HEK293 (cell line): ENCODE measurements around the gene RAC3.

Experiments used
- CTCF ChIA-PET: fragments of 350-600 bp; formaldehyde crosslinking; extraction: SDS; loops from one replicate; lab custom pipeline; 2021; ENCODE audit warnings: antibody characterized with exemption; lab: Yijun Ruan, JAX
- POLR2A ChIA-PET: fragments of 300-600 bp; formaldehyde crosslinking; extraction: SDS; loops from one replicate; lab custom pipeline; 2020; ENCODE audit warnings: antibody characterized with exemption, inconsistent platforms; lab: Yijun Ruan, JAX
- H3K27ac ChIP-seq: fragments of 200-500 bp; sonication (Bioruptor generic); 2 replicates; pipeline ENCODE4 v1.5.1; 2014; ENCODE audit warnings: low read depth, low read length, control low read depth, inconsistent platforms; ENCODE audit errors: extremely low read depth
- H3K36me3 ChIP-seq, 2 experiments: fragments of 200-500 bp in 1 of 2; sonication (Bioruptor generic) in 1 of 2; 1 replicate in 1 of 2; 2 replicates in 1 of 2; pipeline ENCODE4 v1.5.1; 2014 to 2017; ENCODE audit warnings: inconsistent platforms in 2 of 2, low read length in 2 of 2; ENCODE audit not compliant: control insufficient read depth in 2 of 2, insufficient read depth in 1 of 2
- H3K4me1 ChIP-seq: fragments of 200-500 bp; sonication (Bioruptor generic); 2 replicates; pipeline ENCODE4 v1.5.1; 2014; ENCODE audit warnings: mild to moderate bottlenecking, low read length, inconsistent platforms; ENCODE audit not compliant: control insufficient read depth, insufficient read depth
- H3K4me3 ChIP-seq: 2 replicates; pipeline ENCODE4 v1.5.1; 2011; ENCODE audit warnings: low read depth, mild to moderate bottlenecking, control low read depth, low read length, moderate library complexity
- H3K9me3 ChIP-seq: fragments of 200-500 bp; sonication (Bioruptor generic); 2 replicates; pipeline ENCODE4 v1.5.1; 2014; ENCODE audit warnings: low read depth, low read length, inconsistent platforms; ENCODE audit not compliant: control insufficient read depth, insufficient read depth
- GLI2 ChIP-seq: fragments of 450-650 bp; formaldehyde crosslinking; IDR thresholded peaks from 2 replicates; pipeline ENCODE4; 2017; ENCODE audit warnings: missing biosample characterization, missing genetic modification characterization, low read depth, borderline replicate concordance
- HOXD13 ChIP-seq: sonication (generic); formaldehyde crosslinking; IDR thresholded peaks from 2 replicates; pipeline ENCODE4 v1.8.0; 2022; ENCODE audit warnings: missing genetic modification reagents, borderline replicate concordance
- SETDB1 ChIP-seq: IDR thresholded peaks from one replicate; pipeline ENCODE4 v1.6.1; 2017; ENCODE audit warnings: mild to moderate bottlenecking, low read length, moderate library complexity, mixed read lengths; ENCODE audit not compliant: insufficient read length
- TCF7L2 ChIP-seq: IDR thresholded peaks from 2 replicates; pipeline ENCODE4 v1.6.1; 2011; ENCODE audit warnings: low read depth, mild to moderate bottlenecking, inconsistent platforms, low read length, moderate library complexity, borderline replicate concordance
- WT1 ChIP-seq: fragments of 450-650 bp; formaldehyde crosslinking; IDR thresholded peaks from 2 replicates; pipeline ENCODE4 v1.5.1; 2016; ENCODE audit warnings: missing biosample characterization, missing genetic modification characterization
- ZIC2 ChIP-seq: fragments of 450-650 bp; formaldehyde crosslinking; IDR thresholded peaks from 2 replicates; pipeline ENCODE4 v1.5.1; 2016; ENCODE audit warnings: missing biosample characterization, missing genetic modification characterization
- ZNF157 ChIP-seq: fragments of 450-650 bp; formaldehyde crosslinking; IDR thresholded peaks from 2 replicates; pipeline ENCODE4 v1.5.1; 2016; ENCODE audit warnings: missing biosample characterization, missing genetic modification characterization
- ZNF214 ChIP-seq: fragments of 450-650 bp; formaldehyde crosslinking; IDR thresholded peaks from 2 replicates; pipeline ENCODE4 v1.5.1; 2017; ENCODE audit warnings: missing biosample characterization, mild to moderate bottlenecking, missing genetic modification characterization, borderline replicate concordance
- ZNF239 ChIP-seq: fragments of 450-650 bp; formaldehyde crosslinking; IDR thresholded peaks from 2 replicates; pipeline ENCODE4 v1.5.1; 2016; ENCODE audit warnings: missing biosample characterization, missing genetic modification characterization
- ZNF324 ChIP-seq: fragments of 450-650 bp; formaldehyde crosslinking; IDR thresholded peaks from 2 replicates; pipeline ENCODE4 v1.5.1; 2016; ENCODE audit warnings: missing biosample characterization, missing genetic modification characterization
- ZNF354C ChIP-seq: fragments of 450-650 bp; formaldehyde crosslinking; IDR thresholded peaks from 2 replicates; pipeline ENCODE4 v1.5.1; 2016; ENCODE audit warnings: missing biosample characterization, missing genetic modification characterization, low read depth, borderline replicate concordance
- ZNF423 ChIP-seq: fragments of 450-650 bp; formaldehyde crosslinking; IDR thresholded peaks from 2 replicates; pipeline ENCODE4 v1.5.1; 2016; ENCODE audit warnings: missing biosample characterization, missing genetic modification characterization
- ZNF426 ChIP-seq: fragments of 450-650 bp; formaldehyde crosslinking; IDR thresholded peaks from 2 replicates; pipeline ENCODE4 v1.5.1; 2017; ENCODE audit warnings: missing biosample characterization, missing genetic modification characterization, mild to moderate bottlenecking, inconsistent platforms, moderate library complexity
- ZNF473 ChIP-seq: fragments of 450-650 bp; formaldehyde crosslinking; IDR thresholded peaks from 2 replicates; pipeline ENCODE4 v1.5.1; 2017; ENCODE audit warnings: missing biosample characterization, missing genetic modification characterization
- ZNF510 ChIP-seq: fragments of 450-650 bp; formaldehyde crosslinking; IDR thresholded peaks from 2 replicates; pipeline ENCODE4 v1.5.1; 2018; ENCODE audit warnings: mild to moderate bottlenecking, missing genetic modification characterization, missing biosample characterization; ENCODE audit not compliant: insufficient replicate concordance
- ZNF521 ChIP-seq: fragments of 450-650 bp; formaldehyde crosslinking; IDR thresholded peaks from 2 replicates; pipeline ENCODE4 v1.5.1; 2017; ENCODE audit warnings: missing biosample characterization, mild to moderate bottlenecking, missing genetic modification characterization
- ZNF561 ChIP-seq: fragments of 450-650 bp; IDR thresholded peaks from 2 replicates; pipeline ENCODE4 v1.5.1; 2018; ENCODE audit warnings: missing biosample characterization, missing genetic modification characterization, borderline replicate concordance
- ZNF626 ChIP-seq: fragments of 450-650 bp; sonication (Bioruptor Pico); formaldehyde crosslinking; IDR thresholded peaks from 2 replicates; pipeline ENCODE4 v1.5.1; 2018; ENCODE audit warnings: missing biosample characterization, missing genetic modification characterization, inconsistent platforms
- ZNF654 ChIP-seq: fragments of 450-650 bp; formaldehyde crosslinking; IDR thresholded peaks from 2 replicates; pipeline ENCODE4 v1.5.1; 2016; ENCODE audit warnings: low read depth, missing biosample characterization, missing genetic modification characterization
- ZNF660 ChIP-seq: fragments of 450-650 bp; IDR thresholded peaks from 2 replicates; pipeline ENCODE4 v1.5.1; 2018; ENCODE audit warnings: missing biosample characterization, mild to moderate bottlenecking, missing genetic modification characterization
- ZNF664 ChIP-seq: fragments of 450-650 bp; formaldehyde crosslinking; IDR thresholded peaks from 2 replicates; pipeline ENCODE4 v1.5.1; 2016; ENCODE audit warnings: missing biosample characterization, missing genetic modification characterization
- ZNF707 ChIP-seq: fragments of 450-650 bp; formaldehyde crosslinking; IDR thresholded peaks from 2 replicates; pipeline ENCODE4 v1.5.1; 2016; ENCODE audit warnings: missing biosample characterization, missing genetic modification characterization
- ZNF747 ChIP-seq: fragments of 450-650 bp; formaldehyde crosslinking; IDR thresholded peaks from 2 replicates; pipeline ENCODE4 v1.5.1; 2016; ENCODE audit warnings: missing biosample characterization, missing genetic modification characterization
- ZSCAN30 ChIP-seq: fragments of 450-650 bp; IDR thresholded peaks from 2 replicates; pipeline ENCODE4 v1.5.1; 2018; ENCODE audit warnings: missing biosample characterization, mild to moderate bottlenecking, missing genetic modification characterization, moderate library complexity
- TF ChIP-seq, protein P1 (sequence below): fragments of 450-650 bp; formaldehyde crosslinking; IDR thresholded peaks from 2 replicates; pipeline ENCODE4 v1.5.1; 2016; ENCODE audit warnings: missing biosample characterization, missing genetic modification characterization
- TF ChIP-seq, protein P2 (sequence below): fragments of 450-650 bp; formaldehyde crosslinking; IDR thresholded peaks from 2 replicates; pipeline ENCODE4 v1.5.1; 2016; ENCODE audit warnings: missing biosample characterization, missing genetic modification characterization, borderline replicate concordance
- TF ChIP-seq, protein P3 (sequence below): fragments of 450-650 bp; formaldehyde crosslinking; IDR thresholded peaks from 2 replicates; pipeline ENCODE4 v1.5.1; 2017; ENCODE audit warnings: missing biosample characterization, missing genetic modification characterization

The RAC3 gene

DNA sequence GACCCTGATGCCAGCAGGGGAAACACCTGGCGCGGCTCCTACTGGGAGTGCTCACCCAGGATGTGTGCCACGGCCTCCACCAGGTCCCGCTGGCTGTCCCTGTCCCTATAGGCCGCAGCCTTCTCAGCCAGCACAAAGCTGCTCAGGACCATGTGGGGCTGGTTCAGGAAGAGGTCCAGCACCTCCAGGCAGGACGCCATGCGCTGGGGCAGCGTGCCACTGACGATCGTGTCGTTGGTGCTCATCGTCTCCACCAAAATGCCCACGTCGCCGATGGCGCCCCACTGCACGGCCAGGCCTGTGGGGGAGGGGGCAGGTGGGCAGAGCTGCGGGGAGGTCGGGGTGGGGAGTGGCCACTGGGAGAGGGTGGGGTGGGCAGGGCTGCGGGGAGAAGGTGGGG lies 50.1 kb downstream of the RAC3 start:
- H3K9me3 ChIP-seq: no peaks in the 10 kb centered on the region
- POLR2A ChIA-PET: interaction anchor here (0.7 to 1.9 kb wide), 6 partner anchors 8 to 25 kb away, joined by 3 to 5 read pairs (median 3); no protein-coding TSS in a partner anchor

DNA sequence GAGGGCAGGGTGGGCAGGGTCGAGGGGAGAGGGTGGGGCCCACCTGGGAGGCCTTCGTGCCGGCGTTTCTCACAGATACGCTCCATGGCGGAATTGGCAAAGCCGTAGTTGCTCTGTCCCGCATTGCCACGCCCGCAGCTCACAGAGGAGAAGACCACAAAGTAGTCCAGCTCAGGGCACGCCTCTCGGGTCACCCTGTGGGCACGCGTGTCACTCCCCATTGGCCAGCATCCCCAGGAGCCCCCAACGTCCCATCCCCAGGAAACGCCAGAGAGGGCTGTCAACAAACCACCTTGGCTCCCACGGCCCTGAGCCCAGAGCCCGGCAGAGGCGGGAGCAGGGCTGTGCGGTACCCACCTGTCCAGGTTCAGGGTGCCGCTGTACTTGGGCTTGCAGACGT lies 50.5 kb downstream of the RAC3 start:
- Histone ChIP-seq H3K4me1 (no peaks in the 10 kb centered on the region), H3K9me3 (no peaks in the 10 kb centered on the region), H3K27ac (no peak overlapping the region), H3K36me3 (peaks cover 21 to 95% of the 10 kb centered on the region in 2 experiments), H3K4me3 (no peak overlapping the region)
- ChIA-PET CTCF (interaction anchor here (0.7 to 0.8 kb wide), 2 partner anchors 13 to 157 kb away, joined by 3 to 4 read pairs; no protein-coding TSS in a partner anchor), POLR2A (interaction anchor here (0.7 to 1.9 kb wide), 4 partner anchors 9 to 24 kb away, joined by 3 to 5 read pairs (median 3); no protein-coding TSS in a partner anchor)
- TF ChIP-seq ZNF654 (tag by site-specific recombination) (no peak), ZNF626 (tag by site-specific recombination) (no peak), ZNF324 (tag by site-specific recombination) (no peak), ZNF664 (tag by site-specific recombination) (no peak), HOXD13 (CRISPR knock-in tag) (no peak), WT1 (tag by site-specific recombination) (no peak), ZNF707 (tag by site-specific recombination) (no peak), ZNF561 (tag by site-specific recombination) (no peak), ZNF157 (tag by site-specific recombination) (no peak), GLI2 (tag by site-specific recombination) (no peak), ZIC2 (no peak), ZNF473 (tag by site-specific recombination) (no peak), ZNF660 (tag by site-specific recombination) (no peak)
- TF ChIP-seq, protein P1, sequence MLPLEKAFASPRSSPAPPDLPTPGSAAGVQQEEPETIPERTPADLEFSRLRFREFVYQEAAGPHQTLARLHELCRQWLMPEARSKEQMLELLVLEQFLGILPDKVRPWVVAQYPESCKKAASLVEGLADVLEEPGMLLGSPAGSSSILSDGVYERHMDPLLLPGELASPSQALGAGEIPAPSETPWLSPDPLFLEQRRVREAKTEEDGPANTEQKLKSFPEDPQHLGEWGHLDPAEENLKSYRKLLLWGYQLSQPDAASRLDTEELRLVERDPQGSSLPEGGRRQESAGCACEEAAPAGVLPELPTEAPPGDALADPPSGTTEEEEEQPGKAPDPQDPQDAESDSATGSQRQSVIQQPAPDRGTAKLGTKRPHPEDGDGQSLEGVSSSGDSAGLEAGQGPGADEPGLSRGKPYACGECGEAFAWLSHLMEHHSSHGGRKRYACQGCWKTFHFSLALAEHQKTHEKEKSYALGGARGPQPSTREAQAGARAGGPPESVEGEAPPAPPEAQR: no peak

More for the DNA sequence above, 50.1 kb downstream of the RAC3 start:
- Histone ChIP-seq H3K4me1 (no peaks in the 10 kb centered on the region), H3K27ac (no peak overlapping the region), H3K36me3 (peaks cover 18 to 91% of the 10 kb centered on the region in 2 experiments), H3K4me3 (no peak overlapping the region)
- no peak for TF ChIP-seq ZNF510 (tag by site-specific recombination)
- TF ChIP-seq ZNF707 (tag by site-specific recombination): no peak
- TF ChIP-seq SETDB1: no peak
- no peak for TF ChIP-seq ZNF214 (tag by site-specific recombination)
- no peak for TF ChIP-seq ZNF747 (tag by site-specific recombination)
- no peak for TF ChIP-seq ZSCAN30
- no peak for TF ChIP-seq ZNF521 (tag by site-specific recombination)
- CTCF ChIA-PET: interaction anchor here (0.7 kb wide), 2 partner anchors 12 to 73 kb away, joined by 3 read pairs; no protein-coding TSS in a partner anchor

DNA sequence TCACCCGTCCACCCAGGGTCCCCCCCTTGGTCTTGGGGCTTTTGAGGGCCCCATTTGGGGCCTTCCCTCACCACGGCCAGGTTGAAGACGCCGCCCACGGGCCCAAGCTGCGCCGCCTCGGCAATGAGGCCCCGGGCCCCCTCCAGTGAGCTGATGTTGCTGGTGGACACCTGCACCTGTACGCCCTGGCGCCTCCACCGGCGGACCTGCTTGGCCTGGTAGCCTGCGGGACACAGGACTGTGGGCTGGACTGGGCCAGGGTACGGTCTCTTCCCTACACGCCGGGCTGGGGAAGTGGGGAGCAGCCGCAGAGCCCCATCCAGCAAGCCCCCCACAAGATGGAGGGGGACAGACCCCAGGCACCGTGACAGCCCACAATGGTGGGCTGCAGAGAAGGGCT lies 51.0 kb downstream of the RAC3 start:
- POLR2A ChIA-PET: interaction anchor here (0.8 to 1.9 kb wide), 2 partner anchors 9 to 24 kb away, joined by 3 to 5 read pairs; no protein-coding TSS in a partner anchor
- H3K4me3 ChIP-seq: no peak overlapping the region
- H3K36me3 ChIP-seq: peaks cover 23 to 97% of the 10 kb centered on the region in 2 experiments
- H3K9me3 ChIP-seq: no peaks in the 10 kb centered on the region
- CTCF ChIA-PET: interaction anchor here (0.8 kb wide), 1 partner anchor 158 kb away, joined by 4 read pairs; no protein-coding TSS in a partner anchor
- no peaks in the 10 kb centered on the region for H3K4me1 ChIP-seq
- H3K27ac ChIP-seq: no peak overlapping the region
- TF ChIP-seq, protein P2, sequence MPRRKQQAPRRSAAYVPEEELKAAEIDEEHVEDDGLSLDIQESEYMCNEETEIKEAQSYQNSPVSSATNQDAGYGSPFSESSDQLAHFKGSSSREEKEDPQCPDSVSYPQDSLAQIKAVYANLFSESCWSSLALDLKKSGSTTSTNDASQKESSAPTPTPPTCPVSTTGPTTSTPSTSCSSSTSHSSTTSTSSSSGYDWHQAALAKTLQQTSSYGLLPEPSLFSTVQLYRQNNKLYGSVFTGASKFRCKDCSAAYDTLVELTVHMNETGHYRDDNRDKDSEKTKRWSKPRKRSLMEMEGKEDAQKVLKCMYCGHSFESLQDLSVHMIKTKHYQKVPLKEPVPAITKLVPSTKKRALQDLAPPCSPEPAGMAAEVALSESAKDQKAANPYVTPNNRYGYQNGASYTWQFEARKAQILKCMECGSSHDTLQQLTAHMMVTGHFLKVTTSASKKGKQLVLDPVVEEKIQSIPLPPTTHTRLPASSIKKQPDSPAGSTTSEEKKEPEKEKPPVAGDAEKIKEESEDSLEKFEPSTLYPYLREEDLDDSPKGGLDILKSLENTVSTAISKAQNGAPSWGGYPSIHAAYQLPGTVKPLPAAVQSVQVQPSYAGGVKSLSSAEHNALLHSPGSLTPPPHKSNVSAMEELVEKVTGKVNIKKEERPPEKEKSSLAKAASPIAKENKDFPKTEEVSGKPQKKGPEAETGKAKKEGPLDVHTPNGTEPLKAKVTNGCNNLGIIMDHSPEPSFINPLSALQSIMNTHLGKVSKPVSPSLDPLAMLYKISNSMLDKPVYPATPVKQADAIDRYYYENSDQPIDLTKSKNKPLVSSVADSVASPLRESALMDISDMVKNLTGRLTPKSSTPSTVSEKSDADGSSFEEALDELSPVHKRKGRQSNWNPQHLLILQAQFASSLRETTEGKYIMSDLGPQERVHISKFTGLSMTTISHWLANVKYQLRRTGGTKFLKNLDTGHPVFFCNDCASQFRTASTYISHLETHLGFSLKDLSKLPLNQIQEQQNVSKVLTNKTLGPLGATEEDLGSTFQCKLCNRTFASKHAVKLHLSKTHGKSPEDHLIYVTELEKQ (tag by site-specific recombination): no peak
- no peak for TF ChIP-seq TCF7L2
- no peak for TF ChIP-seq ZNF423 (tag by site-specific recombination)
- no peak for TF ChIP-seq ZIC2
- no peak for TF ChIP-seq ZNF354C (tag by site-specific recombination)
- no peak for TF ChIP-seq ZNF239 (tag by site-specific recombination)
- no peak for TF ChIP-seq SETDB1
- TF ChIP-seq ZNF426 (tag by site-specific recombination): no peak
- TF ChIP-seq, protein P3, sequence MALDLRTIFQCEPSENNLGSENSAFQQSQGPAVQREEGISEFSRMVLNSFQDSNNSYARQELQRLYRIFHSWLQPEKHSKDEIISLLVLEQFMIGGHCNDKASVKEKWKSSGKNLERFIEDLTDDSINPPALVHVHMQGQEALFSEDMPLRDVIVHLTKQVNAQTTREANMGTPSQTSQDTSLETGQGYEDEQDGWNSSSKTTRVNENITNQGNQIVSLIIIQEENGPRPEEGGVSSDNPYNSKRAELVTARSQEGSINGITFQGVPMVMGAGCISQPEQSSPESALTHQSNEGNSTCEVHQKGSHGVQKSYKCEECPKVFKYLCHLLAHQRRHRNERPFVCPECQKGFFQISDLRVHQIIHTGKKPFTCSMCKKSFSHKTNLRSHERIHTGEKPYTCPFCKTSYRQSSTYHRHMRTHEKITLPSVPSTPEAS (tag by site-specific recombination): no peak
